ENCODE results near the gene HSD17B12.

The HSD17B12 gene

DNA sequence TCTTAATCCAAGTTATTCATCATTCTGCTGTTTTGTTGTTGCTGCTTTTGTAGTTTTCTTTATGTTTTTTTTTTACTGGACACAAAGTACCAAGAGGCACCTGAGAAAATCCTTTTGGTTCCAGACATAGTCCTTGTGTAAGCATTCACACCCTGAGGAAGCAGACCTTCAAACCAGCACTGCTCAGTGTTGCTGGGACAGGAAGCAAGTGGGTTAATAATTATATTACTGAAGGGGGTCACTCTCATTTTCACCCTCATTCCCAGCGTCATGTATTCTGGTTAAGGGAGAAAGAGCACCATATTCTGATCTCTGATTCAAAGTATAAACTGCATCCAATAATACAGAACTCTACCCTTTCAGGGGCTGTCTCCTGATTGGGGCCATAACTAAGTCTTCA is 194.2 kb downstream of the HSD17B12 start:
- no peak for DNase-seq

- no peak for DNase-seq
Measured at GRCh38 chr11:43879789-43880639, 199.5 kb downstream of the HSD17B12 start.

DNA sequence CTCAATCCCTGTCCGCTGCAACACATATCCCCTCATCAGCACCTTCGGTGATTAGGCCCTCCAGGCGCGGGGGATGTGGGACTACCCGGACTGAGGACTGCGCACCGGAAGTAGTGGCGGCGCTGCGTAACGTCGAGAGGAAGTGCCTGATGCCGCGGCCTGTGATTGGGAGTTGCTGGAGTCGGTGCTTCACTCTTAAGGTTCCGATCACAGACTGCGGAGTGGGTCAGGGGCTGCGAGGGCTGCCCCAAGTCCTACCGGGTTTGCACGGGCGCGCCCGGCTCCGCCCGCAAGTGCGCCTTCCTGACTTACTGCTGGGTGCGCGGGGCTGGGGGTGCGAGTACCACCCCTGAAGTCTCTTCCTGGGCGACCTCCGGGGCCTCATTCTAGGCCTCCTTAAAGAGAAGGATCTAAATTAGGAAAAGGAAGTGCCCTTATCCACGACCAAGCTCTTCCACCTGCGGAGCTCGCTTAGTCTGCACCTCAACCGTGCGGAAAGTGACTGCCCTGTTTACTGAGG is 200.2 kb downstream of the HSD17B12 start, which contains the start of gene ALKBH3:
Gene ALKBH3, plus strand, starts transcription at position 192 of the 520 bp plus-strand sequence. CDS start 1,822 bp downstream, outside the sequence.
- peak; percentile 90 to 92 for DNase-seq

DNA sequence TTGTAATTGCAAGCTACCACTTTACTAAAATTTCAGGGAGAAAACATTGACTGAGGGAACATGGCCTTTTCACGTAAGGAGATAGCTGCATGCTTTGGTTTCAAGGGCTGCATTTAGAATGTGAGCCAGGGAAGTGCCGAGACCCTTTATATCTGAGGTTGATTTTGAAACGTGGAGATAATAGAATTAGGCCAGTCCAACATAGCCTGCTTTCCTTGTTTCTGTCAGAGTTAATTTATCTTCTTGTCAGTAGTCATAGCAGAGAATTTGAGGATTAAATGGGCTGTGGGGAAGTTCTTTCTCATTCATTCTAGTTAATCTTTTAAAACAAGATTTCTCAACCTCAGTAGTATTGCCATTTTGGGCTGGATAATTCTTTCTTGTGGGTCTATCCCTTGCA is 212.3 kb downstream of the HSD17B12 start:
- DNase-seq: no peak

DNA sequence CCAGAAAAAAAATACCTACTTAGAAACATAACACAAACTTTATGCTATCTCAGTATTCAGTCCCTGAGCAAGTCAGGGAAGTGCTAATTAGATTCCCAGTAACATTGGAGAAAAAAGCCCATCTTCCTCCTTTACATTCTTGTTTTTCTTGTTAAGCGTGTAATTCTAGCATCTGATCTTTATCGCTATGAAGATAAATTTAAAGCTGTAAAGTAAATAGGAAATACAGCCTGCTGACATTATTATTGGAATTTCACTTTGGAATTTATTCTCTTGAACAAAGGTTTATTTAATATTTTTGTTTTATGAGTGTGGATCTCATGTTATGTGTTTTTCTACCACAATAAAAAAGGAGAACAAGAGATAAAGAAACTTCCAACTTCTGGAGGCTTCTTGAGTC is 214.0 kb downstream of the HSD17B12 start:
- no peak for DNase-seq

GRCh38 chr11:43895601-43896000 is 215.1 kb downstream of the HSD17B12 start:
- no peak for DNase-seq

DNA sequence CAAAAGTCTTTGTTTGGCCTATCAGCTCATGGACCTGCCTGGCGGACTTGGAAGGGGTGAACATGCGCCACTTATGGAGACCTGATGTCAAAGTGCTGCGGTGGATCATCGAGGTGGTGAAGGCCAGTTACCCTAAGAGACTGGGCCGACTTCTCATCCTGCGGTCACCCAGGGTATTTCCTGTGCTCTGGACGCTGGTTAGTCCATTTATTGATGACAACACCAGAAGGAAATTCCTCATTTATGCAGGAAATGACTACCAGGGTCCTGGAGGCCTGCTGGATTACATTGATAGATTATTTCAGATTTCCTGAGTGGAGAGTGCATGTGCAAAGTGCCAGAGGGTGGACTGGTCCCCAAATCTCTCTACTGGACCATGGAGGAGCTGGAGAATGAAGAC is 218.0 kb downstream of the HSD17B12 start:
- DNase-seq: no peak

DNA sequence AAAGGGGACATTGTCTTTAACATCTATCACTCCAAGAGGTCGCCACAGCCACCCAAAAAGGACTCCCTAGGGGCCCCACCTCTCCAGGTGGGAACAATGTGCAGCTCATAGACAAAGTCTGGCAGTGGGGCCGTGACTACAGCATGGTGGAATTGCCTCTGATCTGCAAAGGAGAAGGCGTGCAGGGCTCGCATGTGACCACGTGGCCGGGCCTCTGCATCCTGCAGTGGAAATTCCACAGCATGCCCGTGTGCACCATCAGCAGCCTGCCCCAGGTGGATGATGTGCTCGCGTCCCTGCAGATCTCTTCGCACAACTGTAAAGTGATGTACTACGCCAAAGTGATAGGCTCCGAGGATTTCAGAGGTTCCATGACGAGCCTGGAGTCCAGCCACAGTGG is 218.6 kb downstream of the HSD17B12 start:
- no peak for DNase-seq

GRCh38 chr11:43901551-43901950 is 221.0 kb downstream of the HSD17B12 start:
- DNase-seq: no peak

DNA sequence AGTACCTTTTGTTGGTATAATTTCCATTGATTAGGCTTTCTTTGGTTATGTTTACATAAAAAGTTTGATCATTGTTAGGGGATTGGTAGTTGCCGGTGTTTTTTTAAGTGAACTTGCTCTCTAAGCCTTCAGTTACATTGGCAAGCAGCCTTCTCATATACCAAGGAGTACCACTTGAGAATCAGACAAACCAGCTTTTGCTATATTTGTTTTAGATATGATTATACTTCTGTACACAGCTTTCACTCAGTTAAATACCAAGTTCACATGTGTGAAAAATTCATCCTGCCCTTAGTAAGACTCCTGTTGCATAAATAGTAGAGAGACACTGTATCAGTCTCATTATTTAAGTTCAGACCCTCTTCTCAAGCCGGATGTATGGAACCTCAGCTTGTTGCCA is 222.5 kb downstream of the HSD17B12 start:
- DNase-seq: no peak

- no peak for DNase-seq
Measured at GRCh38 chr11:43903969-43904368, 223.4 kb downstream of the HSD17B12 start.

DNA sequence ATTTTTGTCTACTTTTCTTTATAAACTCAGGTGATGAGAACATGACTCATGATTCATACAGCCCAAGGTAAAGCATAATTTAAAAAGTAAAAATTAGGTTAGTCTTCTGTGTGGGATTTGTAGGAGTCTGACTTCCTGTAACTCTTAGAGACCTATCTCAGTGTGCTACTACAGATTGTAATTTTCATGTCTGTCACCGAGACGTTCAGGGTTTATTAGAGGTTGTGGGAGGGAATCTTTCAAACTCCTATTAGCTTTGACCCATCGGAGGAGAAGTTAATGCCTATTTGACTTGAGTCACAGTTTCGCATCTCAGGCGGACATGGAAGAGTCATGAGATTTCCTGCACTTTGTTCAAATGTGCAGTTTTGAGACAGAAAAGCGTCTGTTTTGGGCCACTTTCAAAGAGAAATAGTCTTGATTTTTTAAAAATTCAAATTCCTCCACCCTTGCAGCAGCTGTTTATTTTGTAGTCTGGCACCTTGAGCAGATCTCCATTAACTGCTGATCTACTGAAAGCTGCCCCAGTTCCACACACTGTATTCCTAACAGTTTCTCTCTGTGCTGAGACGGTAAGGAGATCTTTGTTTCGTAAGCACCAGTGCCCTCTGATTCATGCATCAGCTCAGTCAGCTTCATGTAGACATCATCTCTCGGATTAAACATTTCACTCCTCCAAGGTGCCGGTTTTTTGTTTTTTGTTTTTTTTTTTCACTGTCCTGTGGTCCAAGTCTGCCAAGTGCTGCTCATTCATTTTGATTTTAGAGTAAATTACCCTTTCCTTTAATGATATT is 224.4 kb downstream of the HSD17B12 start:
- no peak for DNase-seq

DNA sequence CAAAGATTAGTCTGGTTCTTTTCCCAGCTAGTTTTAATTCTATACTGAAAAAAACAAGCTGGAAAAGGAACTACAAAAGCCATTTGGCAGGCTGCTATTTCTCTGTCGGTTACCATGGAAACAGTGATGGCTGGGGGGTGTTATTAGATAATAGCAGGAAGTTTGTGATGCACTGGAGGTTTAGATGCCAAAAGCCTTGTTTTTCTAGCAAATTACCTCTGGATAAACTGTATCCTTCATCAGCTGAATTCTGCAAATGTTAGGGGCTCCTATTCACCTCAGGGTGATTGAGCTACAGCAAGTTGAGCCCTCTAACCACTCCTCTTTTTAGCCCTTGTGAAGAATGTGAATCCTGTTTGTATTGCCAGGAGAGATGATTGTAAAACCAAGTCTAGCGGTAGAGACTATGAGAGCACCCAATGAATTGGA is 225.3 kb downstream of the HSD17B12 start:
- DNase-seq: no peak

Data from stimulated activated CD4-positive, alpha-beta T cell treated with anti-CD3 and anti-CD28 coated beads, Interleukin-2, amount 100 ng/mL, for 24 hours (primary cell).